ENCODE measurements around the gene OR9A4.
"Not testable (repeated sequence)": the region's sequence is repeated elsewhere in the genome, so short reads cannot be mapped to it uniquely, and the experiment has no call there.

Gene OR9A4, protein sequence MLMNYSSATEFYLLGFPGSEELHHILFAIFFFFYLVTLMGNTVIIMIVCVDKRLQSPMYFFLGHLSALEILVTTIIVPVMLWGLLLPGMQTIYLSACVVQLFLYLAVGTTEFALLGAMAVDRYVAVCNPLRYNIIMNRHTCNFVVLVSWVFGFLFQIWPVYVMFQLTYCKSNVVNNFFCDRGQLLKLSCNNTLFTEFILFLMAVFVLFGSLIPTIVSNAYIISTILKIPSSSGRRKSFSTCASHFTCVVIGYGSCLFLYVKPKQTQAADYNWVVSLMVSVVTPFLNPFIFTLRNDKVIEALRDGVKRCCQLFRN

DNA sequence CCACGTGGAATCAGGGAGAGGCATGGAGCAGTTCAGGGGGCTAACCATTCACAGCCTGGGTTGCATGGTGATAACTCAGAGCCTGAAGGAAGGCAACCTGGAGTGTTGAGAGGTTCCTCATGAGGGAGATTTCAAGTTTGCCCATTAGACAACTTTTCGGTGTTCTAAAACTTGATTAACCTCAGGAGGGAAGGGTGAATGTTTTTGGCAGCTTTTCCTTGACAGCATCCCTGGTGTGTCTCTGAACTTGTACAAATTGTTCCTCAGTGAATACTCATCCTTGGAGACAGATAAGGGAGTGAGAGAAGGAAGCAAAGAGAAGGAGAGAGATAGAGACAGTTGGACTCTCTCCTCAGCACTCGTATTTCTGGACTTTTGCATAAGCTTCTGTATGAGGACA is at the start of gene OR9A4:
OR9A4 (plus strand) TSS at position 301 of the 400 bp plus-strand sequence. CDS start 2,477 bp downstream, outside the sequence.
- no peak for DNase-seq (ENCODE audit: low read depth, low spot score)

DNA sequence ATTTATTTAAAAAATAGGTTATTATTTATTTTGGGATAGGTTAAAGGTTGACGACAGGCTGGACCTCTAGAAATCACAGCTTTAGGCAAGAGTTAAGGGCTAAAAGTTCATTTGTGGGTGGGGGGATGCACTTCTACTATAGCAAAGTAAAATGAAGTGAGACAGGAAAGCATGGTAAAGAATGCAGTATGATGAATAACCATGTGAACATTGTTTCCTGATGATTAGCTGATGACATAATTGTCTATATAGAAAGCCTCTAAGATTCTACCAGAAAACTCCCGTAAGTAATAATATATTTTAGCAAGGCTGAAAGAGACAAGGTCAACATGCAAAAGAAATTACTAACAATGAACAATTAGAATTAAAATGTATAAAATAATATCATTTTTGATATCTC is 49.2 kb upstream of the OR9A4 start:
- DNase-seq (ENCODE audit: low read depth, low spot score), result no peak

DNA sequence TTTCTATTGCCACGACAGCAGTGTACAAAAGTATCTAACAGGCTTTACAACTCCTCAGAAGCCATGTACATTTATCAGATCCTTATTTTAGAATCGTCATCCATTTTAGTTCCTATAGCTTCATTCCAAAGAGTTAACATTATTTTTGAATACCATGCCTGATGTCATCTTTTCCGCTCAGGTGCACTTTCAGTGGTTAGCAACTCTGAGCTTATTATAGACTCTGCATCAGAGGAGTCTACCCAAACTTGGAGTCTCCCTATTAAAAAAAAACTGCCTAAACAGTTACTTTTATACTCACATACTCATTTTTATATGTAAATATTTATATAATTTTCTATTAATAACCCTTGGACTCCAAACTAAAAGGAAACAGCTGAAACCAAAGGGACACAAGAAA is 43.3 kb upstream of the OR9A4 start:
- no peak for DNase-seq (ENCODE audit: low read depth, low spot score)

DNA sequence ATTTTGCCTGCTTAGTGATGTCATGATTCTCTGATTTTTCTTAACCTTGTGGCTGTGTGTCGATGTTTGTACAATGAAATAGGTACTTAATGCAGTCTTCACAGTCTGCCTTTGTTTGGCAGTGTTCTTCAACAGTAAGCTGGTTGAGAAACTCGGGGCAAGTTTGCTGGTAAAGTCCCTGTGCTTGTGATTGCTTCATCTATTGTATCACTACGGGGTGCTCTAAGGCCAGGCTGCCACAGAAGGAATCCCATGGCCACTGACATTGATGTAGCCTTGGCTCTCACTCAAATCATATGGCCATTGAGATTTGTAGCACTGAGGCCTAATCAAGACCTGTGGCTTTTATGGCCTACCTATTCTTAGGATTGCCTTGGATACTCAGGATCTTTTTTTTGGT is 41.4 kb upstream of the OR9A4 start:
- no peak for DNase-seq (ENCODE audit: low read depth, low spot score)

DNA sequence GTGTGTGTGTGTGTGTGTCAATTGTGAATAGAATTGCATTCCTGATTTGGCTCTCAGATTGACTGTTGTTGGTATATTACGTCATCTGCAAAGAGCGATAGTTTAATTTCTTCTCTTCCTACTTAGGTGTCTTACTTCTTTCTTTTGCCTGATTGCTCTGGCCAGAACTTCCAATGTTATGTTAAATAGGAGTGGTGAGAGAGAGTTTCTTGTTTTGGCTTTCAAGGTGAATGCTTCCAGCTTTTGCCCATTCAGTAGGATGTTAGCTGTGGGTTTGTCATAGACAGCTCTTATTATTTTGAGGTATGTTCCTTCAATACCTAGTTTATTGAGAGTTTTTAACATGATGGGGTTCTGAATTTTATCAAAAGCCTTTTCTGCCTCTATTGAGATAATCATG is 40.7 kb upstream of the OR9A4 start:
- no peak for DNase-seq (ENCODE audit: low read depth, low spot score)

DNA sequence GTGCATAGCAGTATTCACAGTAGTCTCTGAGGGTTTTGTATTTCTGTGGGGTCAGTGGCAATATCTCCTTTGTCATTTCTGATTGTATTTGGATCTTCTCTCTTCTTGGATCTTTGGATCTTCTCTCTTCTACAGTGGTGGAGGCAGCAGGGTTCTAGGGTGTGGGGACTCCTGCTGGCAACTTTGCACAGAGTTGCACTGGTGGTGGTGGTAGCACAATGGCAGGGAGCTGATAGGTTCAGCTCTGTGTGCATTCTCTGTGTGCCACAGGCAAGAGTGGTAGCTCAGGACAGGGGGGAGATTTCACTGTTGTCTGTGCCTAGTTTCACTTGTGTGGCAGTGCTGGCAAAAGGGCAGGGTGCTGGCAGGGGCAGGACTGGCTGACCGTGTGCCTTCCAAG is 39.8 kb upstream of the OR9A4 start:
- DNase-seq (ENCODE audit: low read depth, low spot score), result no peak

DNA sequence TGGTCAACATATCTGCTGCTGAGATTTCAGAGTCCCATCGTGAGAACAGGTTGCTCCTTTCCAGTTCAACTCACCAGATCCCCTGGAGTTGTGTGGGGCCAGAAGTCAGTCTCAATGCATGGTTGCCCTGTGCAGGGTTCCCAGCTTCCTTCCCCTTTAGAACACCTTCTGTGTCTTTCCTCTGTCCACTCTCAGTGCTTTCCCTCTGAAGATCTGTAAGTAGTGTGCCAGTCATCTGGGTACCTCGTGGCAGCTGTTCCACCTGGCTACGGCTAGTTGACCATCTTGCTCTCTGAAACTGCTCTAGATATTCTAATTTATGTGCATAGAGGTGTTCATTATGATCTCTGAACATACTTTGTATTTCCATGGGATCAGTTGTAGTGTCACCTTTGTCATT is 38.8 kb upstream of the OR9A4 start:
- DNase-seq (ENCODE audit: low read depth, low spot score), result no peak

DNA sequence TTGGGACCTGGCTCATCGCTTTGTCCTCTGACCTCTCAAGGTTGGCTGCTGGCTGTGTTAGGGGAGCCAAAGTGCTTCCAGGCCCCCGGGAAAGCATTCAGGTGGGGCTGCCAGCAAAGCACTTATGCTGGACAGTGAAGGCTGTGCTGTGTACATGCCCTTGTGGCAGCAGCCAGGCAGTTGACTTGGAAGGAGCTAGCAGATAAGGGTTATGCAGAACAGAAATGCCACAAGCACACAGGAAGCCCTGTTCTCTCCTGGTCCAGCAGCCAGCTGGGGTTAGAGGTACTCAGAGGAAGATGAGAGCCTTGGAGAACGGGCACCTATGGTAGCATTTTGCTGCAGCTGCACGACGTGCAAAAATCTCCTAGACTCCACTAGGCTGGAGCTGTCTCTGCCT is 35.2 kb upstream of the OR9A4 start:
- DNase-seq (ENCODE audit: low read depth, low spot score), result no peak

DNA sequence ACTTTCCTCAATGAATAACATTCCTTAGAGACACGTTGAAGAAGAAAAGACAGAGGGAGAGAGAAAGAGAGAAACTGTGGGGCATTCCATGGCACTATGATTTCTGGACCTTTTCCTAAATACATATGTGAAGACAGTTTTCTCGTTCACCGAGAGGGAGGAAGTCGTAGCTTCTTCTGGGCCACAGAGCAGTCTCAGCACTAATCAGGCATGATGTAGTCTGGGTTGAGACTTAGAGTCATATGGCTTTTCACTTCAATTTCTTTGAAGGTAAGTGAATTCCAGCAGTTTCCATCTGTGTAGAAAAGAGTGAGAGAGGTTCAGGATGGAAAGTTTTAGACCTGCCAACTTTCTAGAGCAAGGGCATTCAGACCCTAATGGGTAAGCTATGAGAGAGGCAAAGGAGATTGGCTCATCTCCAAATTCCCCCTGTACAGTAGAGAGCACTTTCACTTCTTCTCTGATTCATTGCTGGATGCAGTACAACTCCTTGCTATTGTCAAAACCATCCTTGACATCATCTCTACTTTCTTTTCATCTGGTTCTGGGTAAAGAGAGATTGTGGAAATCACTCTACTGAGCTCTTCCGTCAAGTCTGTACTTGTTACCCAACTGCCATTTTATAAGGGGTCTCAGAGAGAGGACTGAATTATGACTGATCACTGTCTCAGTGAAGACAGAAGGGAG is 31.5 kb upstream of the OR9A4 start:
- DNase-seq (ENCODE audit: low read depth, low spot score), result no peak

DNA sequence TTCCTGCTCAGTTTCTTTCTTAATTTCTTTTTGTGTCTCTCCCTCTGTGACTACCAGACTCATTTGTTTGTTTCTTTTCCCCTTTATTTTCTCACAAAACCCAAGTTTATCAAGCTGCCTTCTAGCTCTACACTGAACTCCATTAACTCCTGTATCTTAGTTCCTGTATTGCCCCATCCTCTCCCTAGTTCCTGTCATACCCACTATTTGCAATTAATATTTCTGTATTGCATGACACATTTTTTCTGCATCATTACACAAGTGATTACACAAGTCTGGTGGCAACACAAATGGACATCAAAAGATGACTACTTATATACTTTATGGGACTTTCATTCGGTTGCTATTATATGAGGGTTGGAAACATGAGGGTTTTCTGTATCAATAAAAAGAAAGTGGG is 26.9 kb upstream of the OR9A4 start:
- no peak for DNase-seq (ENCODE audit: low read depth, low spot score)

DNA sequence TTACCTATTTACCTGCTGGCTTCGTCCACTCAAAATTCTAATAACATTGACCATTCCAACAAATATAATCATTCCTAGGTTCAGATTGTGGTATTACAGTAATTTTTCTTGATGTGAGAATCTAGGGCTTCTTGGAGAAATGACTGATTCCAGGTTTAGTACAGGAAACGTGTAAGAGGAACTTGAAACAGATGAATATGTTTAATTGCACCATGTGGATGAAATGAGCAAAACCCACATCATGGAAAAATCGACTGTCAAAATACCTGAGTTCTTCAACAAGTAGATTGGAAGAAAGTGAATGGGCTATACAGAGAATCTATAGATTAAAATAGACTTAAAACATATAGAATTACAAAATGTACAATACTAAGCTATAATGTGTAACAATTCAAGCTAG is 24.9 kb upstream of the OR9A4 start:
- no peak for DNase-seq (ENCODE audit: low read depth, low spot score)

DNA sequence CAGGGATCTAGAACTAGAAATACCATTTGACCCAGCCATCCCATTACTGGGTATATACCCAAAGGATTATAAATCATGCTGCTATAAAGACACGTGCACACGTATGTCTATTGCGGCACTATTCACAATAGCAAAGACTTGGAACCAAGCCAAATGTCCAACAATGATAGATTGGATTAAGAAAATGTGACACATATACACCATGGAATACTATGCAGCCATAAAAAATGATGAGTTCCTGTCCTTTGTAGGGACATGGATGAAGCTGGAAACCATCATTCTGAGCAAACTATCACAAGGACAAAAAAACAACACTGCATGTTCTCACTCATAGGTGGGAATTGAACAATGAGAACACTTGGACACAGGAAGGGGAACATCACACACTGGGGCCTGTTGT is 16.8 kb upstream of the OR9A4 start:
- DNase-seq (ENCODE audit: low read depth, low spot score), result not testable (repeated sequence)

DNA sequence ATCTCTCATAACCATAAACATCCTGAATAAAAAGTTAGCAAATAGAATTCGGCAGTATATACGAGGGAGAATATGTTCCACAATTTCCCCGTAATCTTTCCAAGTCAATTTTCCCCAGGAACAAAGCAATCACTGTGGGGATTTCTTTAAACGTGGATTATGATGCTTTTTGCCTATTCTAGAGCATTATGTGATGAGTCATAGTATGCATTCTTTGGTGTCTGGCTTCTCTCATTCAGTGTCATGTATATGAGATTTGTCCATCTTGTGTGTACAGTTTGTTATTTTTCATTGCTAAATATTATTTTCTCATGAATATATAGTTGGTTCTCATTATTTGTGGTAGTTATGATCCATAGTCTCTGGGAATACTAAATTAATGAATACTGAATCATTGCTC is 9.9 kb upstream of the OR9A4 start:
- DNase-seq (ENCODE audit: low read depth, low spot score), result no peak

DNA sequence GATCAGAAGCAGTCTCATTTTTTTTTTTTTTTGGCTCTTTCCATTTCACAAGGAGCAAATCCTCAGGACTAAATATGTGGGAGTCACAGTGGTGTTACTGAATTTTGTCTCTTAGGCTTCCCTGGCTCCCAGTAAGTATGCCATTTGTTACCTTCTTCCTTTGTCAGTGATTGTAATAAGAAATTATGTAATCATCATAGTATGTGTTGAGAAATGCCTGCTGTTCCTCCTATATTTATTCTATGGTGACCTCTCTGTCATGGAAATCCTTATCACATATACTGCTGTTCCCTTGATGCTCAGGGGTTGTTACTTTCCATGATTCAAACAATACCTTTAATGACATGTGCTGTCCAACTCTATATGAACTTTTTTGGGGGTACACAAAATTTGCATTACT is 4.8 kb upstream of the OR9A4 start:
- no peak for DNase-seq (ENCODE audit: low read depth, low spot score)

DNA sequence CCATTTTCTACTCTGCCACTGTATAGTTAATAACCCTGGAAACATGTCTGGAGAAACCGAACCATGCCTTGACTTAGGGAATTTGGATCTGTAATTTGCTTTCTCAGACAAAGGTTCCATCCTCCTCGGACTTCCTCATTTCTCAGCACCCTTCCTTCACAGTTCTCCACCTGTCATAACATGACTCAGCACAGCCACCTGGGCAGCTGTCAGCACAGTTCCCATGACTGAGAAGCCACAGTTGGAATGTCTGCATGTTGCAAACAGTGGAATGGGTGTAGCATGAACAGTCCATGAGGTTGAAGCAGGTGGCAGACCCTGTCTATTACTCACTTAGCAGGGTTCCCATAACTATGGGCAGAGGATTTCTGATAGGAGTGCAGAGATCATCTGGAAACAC is 634 bp upstream of the OR9A4 start:
- no peak for DNase-seq (ENCODE audit: low read depth, low spot score)

DNA sequence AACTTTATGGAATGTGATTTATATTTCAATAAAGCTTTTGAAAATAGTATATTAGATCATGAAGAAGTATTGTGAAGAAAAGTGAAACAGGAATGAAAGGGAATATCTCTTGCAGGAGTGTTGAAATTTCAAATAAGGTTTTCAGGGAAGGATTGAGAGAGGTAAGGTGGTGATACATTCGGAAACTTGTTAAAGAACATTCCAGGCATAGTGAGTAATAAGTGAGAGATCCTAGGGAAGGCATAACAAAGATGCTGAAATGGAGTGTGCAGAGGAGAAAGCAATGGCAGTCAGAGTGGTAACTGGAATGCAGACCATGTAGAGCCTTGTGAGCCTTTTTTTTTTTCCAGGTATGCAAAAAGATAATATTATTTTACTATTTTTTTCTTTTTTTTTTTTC is 4.1 kb downstream of the OR9A4 start:
- no peak for DNase-seq (ENCODE audit: low read depth, low spot score)

DNA sequence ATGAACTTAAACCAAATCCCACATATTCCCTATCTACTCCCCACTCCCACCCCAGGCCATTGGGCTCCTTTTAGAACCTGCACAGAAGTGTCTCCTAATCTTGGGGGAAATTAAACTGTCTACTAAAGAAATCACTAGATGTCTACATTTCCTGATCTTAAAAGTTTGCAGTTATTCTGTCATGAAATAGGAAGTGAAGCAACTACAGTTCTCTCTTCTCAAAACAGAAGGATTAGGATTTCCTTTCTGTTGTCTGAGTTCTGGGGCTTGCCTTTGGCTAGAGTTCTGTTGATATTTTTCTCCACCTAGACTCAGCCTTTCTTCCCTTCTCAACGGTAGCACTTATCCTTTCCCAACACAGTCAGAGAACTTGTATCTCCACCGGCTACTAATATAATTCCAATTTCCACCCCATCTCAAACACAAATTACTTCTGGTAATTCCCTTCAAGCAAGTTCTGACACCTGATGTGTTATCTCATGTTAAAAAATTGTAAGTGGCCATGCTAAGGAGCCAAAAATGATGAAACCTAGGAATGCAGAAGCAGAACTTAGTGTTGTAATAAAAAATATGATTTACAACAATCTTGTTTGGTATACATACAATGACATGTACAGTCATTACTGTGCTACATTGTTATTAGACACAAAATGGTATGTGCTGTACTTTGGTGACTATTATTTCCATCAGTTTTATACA is 12.1 kb downstream of the OR9A4 start:
- no peak for DNase-seq (ENCODE audit: low read depth, low spot score)

DNA sequence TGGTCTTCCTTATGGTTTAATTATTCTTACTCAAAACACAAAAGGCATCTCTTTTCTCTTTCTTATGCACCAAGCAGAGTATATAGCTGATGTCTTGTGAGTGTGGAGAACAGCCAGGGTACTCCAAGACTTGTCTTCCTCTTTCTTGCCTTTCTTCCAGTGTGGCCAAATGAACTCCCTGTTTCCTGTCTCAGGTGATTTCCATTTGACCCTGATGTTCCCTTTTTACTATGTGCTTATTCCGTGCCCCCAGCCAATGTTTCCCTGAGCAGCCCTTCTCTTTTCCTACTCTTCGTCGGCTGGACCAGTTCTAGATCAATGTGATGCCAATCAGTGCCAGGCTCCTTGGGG is 12.6 kb downstream of the OR9A4 start:
- no peak for DNase-seq (ENCODE audit: low read depth, low spot score)

DNA sequence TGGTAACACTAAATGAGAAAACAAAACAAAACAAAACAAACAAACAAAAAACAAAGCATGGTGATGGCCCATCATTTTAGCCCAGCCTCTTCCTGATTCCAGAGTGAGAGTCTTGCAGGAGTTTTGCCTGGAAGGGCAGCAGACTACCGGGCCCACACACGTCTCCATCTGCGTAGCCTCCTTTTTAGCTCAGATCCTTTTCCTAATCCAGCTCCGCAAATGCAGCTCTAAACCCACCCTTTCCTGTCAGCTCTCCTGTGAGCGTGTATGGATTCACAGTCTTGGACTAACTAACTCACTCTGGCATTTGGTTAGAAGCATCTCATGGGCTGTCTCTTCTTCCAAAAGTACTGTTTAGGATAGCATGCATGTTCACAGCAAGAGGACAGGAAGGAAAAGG is 14.0 kb downstream of the OR9A4 start:
- DNase-seq (ENCODE audit: low read depth, low spot score), result no peak

DNA sequence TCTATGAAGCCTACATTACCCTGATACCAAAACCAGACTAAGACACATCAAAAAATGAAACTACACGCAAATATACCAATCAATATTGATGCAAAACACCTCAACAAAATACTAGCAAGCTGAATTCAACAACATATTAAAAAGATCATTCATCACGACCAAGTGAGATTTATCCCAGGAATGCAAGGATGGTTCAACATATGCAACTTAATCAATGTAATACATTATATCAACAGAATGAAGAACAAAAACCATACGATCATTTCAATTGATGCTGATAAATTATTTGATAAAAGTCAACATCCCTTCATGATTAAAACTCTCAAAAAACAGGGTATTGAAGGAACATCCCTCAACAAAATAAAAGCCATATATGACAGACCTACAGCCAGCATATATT is 24.9 kb downstream of the OR9A4 start:
- no peak for DNase-seq (ENCODE audit: low read depth, low spot score)

DNA sequence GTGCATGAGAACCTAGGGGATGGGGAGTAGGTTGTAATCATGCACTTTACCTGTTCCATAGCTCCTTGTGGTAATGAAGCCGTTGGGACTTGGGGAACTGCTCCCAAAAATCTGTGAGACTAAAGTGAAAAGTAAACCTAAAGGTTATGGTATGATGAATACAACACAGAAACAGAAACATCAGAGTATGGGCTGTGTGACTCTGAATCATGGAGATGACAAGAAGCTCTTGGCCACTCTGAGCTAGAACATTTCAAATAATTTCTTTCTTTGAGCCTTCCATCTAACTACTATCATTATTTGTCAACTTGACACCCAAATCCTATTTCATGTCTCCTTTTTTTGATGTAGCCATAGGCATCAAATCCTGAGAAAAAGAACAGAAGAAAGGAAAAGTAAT is 27.6 kb downstream of the OR9A4 start:
- no peak for DNase-seq (ENCODE audit: low read depth, low spot score)

DNA sequence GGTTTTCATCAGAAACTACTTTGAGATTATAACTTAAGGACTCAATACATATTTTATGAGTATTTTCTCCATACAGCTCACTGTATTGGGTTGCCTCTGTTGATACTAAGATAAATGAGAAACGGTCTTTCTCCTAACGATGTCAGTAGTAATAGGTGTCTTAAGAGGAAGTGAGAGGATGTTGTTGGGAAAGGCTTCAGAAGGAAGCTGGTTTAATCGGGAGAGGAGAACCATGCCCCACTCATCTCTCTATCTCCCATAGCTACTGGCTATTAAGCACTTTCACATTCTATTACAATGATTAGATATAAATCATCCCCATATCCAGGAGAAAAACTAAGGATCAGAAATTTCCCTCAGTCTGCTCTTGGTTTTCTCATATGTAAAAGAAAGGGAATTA is 28.6 kb downstream of the OR9A4 start:
- DNase-seq (ENCODE audit: low read depth, low spot score), result no peak

DNA sequence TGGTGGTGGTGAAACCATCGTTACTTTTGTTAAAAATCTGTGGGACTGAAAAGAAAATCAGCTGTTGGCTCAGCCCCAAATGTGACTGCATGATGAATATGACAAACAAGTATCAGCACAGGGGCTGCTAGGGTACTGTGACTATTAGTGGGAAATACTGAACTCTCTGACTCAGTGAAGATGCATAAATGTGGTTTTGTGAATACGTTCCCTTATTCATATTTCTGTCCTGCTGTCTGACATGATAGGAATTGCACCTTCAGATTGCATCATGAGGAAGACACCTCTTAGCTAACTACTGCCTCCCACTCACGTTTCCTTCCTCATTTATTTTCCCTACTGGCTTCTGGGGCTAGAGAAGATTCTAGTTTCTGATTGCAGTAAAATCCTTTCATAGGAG is 29.2 kb downstream of the OR9A4 start:
- no peak for DNase-seq (ENCODE audit: low read depth, low spot score)

Measured in iPS DF 19.7 (cell line).